Sigmoid colon (tissue), 7 donors: ENCODE results near the gene SPOCK1. TPM values are rescaled to one million over a fixed set of nuclear protein-coding genes. Genes with fewer than 3 reads are reported as not detected.
A peak's percentile ranks its signal among the peaks of the same experiment; 100 is the strongest.
"Not testable (repeated sequence)": the region's sequence is repeated elsewhere in the genome, so short reads cannot be mapped to it uniquely, and the experiment has no call there.

Source experiments
- DNase-seq: peaks from one replicate; pipeline ENCODE4 v3.0.0-alpha.2; 2019
- H3K27ac ChIP-seq, 4 donors: fragments of 200-600 bp; sonication (generic); one replicate each; pipeline ENCODE4 v1.5.1; 2016 to 2019; ENCODE audit warnings: mild to moderate bottlenecking in 1 of 4
- H3K27me3 ChIP-seq, 3 donors: fragments of 200-600 bp; sonication (generic); one replicate each; pipeline ENCODE4 v1.5.1; 2019; ENCODE audit warnings: mild to moderate bottlenecking in 1 of 3
- H3K36me3 ChIP-seq, 4 donors: fragments of 200-600 bp; sonication (generic); one replicate each; pipeline ENCODE4 v1.5.1; 2016 to 2019
- H3K4me1 ChIP-seq, 4 donors: fragments of 200-600 bp; sonication (generic); one replicate each; pipeline ENCODE4 v1.5.1; 2017 to 2019
- H3K4me3 ChIP-seq, 4 donors: fragments of 200-600 bp; sonication (generic); one replicate each; pipeline ENCODE4 v1.5.1; 2017 to 2019; ENCODE audit warnings: mild to moderate bottlenecking in 2 of 4, moderate library complexity in 1 of 4
- H3K9me3 ChIP-seq, 4 donors: fragments of 200-600 bp in 3 of 4; sonication (generic) in 3 of 4; one replicate each; pipeline versions ENCODE4 v1.5.1 to v1.6.1; 2013 to 2019
- EP300 ChIP-seq, 4 donors: sonication (generic); formaldehyde crosslinking; IDR thresholded peaks; one replicate each; pipeline ENCODE4 v1.6.1; 2017; ENCODE audit warnings: antibody characterized with exemption in 4 of 4
- POLR2A ChIP-seq, 2 donors: fragments of 450-650 bp; IDR thresholded peaks; one replicate each; pipeline ENCODE4 v1.6.1; 2016; ENCODE audit warnings: antibody characterized with exemption in 2 of 2, mild to moderate bottlenecking in 2 of 2, moderate library complexity in 2 of 2
- POLR2AphosphoS5 ChIP-seq, 4 donors: sonication (generic); formaldehyde crosslinking; IDR thresholded peaks; one replicate each; pipeline ENCODE4 v1.6.1; 2017; ENCODE audit warnings: antibody characterized with exemption in 4 of 4
- WGBS, 2 donors: extraction: QIAGEN DNeasy Blood & Tissue Kit; methylation state at CpG; one replicate each; pipeline ENCODE4 v1.1.7; 2013; 5-methylcytosine and 5-hydroxymethylcytosine counted together
- intact Hi-C: fragments of 100-400 bp; cut with DNase I; formaldehyde crosslinking; loops from one replicate; pipeline ENCODE4 v1.15.1; 2023
- polyA plus RNA-seq, 3 donors: library from polyadenylated mRNA; stranded (reverse); fragments of 200-250 nt; gene quantifications; one replicate each; pipeline ENCODE4 v1.2.3, GENCODE V29; 2013
- total RNA-seq, 4 donors: library from RNA; depleted of rRNA; stranded (reverse); fragments of >200 nt; gene quantifications; one replicate each; pipeline ENCODE4 v1.1.0, GENCODE V29; 2016
- TF ChIP-seq, protein P1 (sequence below), 4 experiments: fragments of 450-650 bp in 3 of 4; fragments of 200-600 bp in 1 of 4; IDR thresholded peaks; one replicate each; pipeline ENCODE4 v1.5.1; 2016 to 2019; ENCODE audit warnings: antibody characterized with exemption in 4 of 4, mild to moderate bottlenecking in 3 of 4, moderate library complexity in 2 of 4
- donor health status: healthy with polysubstance abuse.
- donor health status: Bipolar disorder and iron deficiency.
- donor health status: healthy.

The SPOCK1 gene
- total and polyA plus RNA-seq, 7 donors, result 2.4 to 104 (median 33.4) TPM

DNA sequence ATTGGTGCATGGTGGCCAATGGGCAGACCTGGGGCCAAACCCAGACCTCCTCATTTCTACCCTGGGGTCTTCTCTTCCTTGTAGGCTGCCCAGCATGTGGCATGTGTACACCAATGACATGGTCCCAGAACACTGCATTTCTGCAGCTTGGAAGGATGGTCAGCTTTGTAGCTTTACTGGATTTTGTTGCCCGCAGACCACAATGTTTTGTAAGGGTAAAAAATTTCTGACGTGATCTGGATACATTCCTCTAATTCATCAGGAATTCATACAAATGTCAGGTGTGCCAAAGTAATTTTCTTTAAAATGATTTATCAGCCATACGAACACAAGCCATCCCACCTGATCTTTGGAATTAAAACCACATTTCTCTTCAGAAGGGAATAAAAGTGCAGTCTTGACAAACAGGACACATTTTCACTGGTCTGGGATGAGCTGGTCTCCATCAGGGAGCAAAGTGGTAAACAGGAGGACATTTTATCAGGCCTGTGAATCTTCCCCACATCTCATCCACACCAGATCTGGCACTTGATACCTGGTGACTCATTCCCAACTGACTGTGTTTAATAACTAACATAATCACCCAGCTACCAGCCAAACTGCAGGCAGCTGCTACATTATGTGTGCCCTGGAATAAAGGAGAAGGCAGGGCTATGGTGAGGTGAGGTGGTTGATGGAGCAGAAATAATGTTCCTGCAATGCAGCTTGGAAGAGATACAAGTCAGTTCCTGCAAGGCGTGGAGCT is 103.9 kb downstream of the SPOCK1 start:
- H3K36me3 ChIP-seq, result no peaks in the 10 kb centered on the region
- 81 to 85% methylated on average over 4 of the region's 4 CpGs for WGBS, 2 donors
- peak overlapping the region in 3 of 4 donors; percentile 59 to 73 (median 71) for H3K27ac ChIP-seq

DNA sequence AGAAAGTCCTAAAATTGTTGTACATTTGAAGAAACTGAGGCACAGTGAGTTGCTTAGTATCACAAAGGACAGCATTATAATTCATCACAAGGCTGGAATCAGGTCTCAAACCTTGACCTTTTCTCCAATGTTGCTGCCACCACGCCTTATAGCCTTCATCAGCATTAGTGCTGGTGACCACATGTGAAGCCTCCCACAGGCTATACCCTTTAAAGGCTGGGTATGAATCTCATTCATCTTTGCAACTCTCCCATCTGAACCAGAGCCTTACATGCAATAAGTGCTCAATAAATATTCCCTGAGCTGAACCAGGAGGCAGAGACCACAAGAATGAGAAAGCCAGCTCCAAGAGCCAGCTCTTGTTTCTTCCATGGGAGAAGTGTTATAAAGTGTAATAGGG is 104.7 kb downstream of the SPOCK1 start:
- Histone ChIP-seq H3K9me3 (no peaks in the 10 kb centered on the region), H3K36me3 (no peaks in the 10 kb centered on the region), H3K27me3 (no peaks in the 10 kb centered on the region), H3K4me3 (no peak overlapping the region), H3K27ac (peak overlapping the region in 3 of 4 donors; percentile 59 to 73 (median 71)), H3K4me1 (peaks cover 0 to 76% (median 47%) of the 10 kb centered on the region in 4 donors)
- 53 to 85% methylated on average over 1 of the region's 1 CpG for WGBS, 2 donors
- peak in 1 of 4 donors; percentile 14 for TF ChIP-seq POLR2AphosphoS5 (IDR thresholded peaks at IDR 0.05)
- TF ChIP-seq, protein P1, sequence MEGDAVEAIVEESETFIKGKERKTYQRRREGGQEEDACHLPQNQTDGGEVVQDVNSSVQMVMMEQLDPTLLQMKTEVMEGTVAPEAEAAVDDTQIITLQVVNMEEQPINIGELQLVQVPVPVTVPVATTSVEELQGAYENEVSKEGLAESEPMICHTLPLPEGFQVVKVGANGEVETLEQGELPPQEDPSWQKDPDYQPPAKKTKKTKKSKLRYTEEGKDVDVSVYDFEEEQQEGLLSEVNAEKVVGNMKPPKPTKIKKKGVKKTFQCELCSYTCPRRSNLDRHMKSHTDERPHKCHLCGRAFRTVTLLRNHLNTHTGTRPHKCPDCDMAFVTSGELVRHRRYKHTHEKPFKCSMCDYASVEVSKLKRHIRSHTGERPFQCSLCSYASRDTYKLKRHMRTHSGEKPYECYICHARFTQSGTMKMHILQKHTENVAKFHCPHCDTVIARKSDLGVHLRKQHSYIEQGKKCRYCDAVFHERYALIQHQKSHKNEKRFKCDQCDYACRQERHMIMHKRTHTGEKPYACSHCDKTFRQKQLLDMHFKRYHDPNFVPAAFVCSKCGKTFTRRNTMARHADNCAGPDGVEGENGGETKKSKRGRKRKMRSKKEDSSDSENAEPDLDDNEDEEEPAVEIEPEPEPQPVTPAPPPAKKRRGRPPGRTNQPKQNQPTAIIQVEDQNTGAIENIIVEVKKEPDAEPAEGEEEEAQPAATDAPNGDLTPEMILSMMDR (IDR thresholded peaks at IDR 0.05), result no peak
- TF ChIP-seq EP300 (IDR thresholded peaks at IDR 0.05), result no peak
- TF ChIP-seq POLR2A (IDR thresholded peaks at IDR 0.05), result no peak
- no peak for DNase-seq
- intact Hi-C loops, result no loop called here

More for the DNA sequence above, 103.9 kb downstream of the SPOCK1 start:
- peak; percentile 75 for DNase-seq
- H3K9me3 ChIP-seq, result no peaks in the 10 kb centered on the region
- intact Hi-C loops, result no loop called here
- TF ChIP-seq EP300 (IDR thresholded peaks at IDR 0.05) (peak in 3 of 4 donors; percentile 56 to 87 (median 83)), POLR2A (IDR thresholded peaks at IDR 0.05) (no peak), POLR2AphosphoS5 (IDR thresholded peaks at IDR 0.05) (peak; percentile 73 to 96 (median 91))
- TF ChIP-seq, protein P1 (IDR thresholded peaks at IDR 0.05), result no peak
- peaks cover 0 to 69% (median 39%) of the 10 kb centered on the region in 4 donors for H3K4me1 ChIP-seq
- H3K4me3 ChIP-seq, result no peak overlapping the region
- no peaks in the 10 kb centered on the region for H3K27me3 ChIP-seq

DNA sequence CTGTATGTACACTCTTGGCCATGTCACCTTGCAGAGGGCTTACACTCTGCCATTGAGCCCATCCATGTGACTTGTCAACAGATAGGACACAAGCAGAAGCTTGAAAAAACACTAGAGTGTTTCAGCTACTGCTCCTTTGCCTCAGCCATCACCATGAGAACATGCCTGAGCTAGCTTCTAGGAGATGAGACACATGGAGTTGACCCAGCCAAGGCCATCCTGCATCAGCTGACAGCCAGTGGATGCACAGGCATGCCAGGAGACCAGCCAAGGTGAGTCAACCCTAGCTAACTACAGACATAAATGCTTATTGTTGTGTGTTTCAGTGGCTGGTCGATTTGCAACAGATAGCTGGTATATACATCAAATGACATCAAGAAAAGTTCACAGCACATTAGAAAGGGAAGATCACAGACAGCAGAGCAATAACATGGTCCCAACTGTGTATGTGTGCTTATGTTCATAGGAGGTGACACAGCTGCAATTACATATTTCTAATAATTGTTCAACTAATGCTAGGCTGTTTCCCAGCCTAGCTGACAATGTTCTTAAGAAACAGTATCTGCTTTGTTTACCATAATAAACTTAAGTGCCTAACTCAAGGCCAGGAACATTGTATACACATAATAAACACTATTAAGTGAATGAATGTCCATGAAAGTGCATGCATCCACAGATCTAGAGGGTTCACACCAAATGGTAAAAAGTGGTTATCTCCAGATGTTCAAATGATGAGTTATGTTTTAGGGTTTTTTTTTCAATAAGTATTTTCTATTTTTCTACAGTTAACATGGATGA is 105.7 kb downstream of the SPOCK1 start:
- no peaks in the 10 kb centered on the region for H3K27me3 ChIP-seq
- H3K9me3 ChIP-seq, result no peaks in the 10 kb centered on the region
- H3K4me3 ChIP-seq, result no peak overlapping the region
- no peaks in the 10 kb centered on the region for H3K36me3 ChIP-seq
- intact Hi-C loops, result no loop called here
- TF ChIP-seq POLR2A (IDR thresholded peaks at IDR 0.05) (no peak), EP300 (IDR thresholded peaks at IDR 0.05) (peak in 1 of 4 donors; percentile 14), POLR2AphosphoS5 (IDR thresholded peaks at IDR 0.05) (peak in 2 of 4 donors; percentile 58 to 68)
- TF ChIP-seq, protein P1 (IDR thresholded peaks at IDR 0.05), result no peak
- peaks cover 0 to 84% (median 55%) of the 10 kb centered on the region in 4 donors for H3K4me1 ChIP-seq
- peak overlapping the region in 3 of 4 donors; percentile 32 to 73 (median 71) for H3K27ac ChIP-seq
- 45 to 85% methylated on average over 1 of the region's 1 CpG for WGBS, 2 donors
- no peak for DNase-seq

DNA sequence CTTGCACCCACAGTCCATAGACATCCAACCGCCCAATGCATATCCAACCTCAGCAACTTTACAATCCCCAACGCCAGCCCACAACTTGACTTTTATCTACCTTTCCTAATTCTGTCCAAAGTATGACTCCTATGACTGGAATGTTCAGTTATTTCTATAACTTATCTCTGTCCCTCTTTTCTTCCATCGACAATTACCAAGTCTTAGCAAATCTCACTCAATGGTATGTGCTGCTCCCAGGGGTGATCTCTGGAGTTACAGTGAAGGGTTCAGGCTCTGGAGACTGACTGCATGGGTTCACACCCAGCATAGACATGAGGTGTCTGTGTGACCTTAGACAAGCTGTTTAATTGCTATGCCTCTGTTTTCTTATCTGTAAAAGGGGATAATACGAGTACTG is 106.9 kb downstream of the SPOCK1 start:
- no peaks in the 10 kb centered on the region for H3K9me3 ChIP-seq
- H3K36me3 ChIP-seq, result no peaks in the 10 kb centered on the region
- WGBS, 2 donors, result 75 to 87% methylated on average over 4 of the region's 4 CpGs
- intact Hi-C loops, result no loop called here
- DNase-seq, result no peak
- H3K4me1 ChIP-seq, result peaks cover 0 to 84% (median 58%) of the 10 kb centered on the region in 4 donors
- no peaks in the 10 kb centered on the region for H3K27me3 ChIP-seq
- H3K4me3 ChIP-seq, result no peak overlapping the region
- H3K27ac ChIP-seq, result no peak overlapping the region
- TF ChIP-seq EP300 (IDR thresholded peaks at IDR 0.05) (no peak), POLR2A (IDR thresholded peaks at IDR 0.05) (no peak), POLR2AphosphoS5 (IDR thresholded peaks at IDR 0.05) (no peak)
- TF ChIP-seq, protein P1 (IDR thresholded peaks at IDR 0.05), result no peak

DNA sequence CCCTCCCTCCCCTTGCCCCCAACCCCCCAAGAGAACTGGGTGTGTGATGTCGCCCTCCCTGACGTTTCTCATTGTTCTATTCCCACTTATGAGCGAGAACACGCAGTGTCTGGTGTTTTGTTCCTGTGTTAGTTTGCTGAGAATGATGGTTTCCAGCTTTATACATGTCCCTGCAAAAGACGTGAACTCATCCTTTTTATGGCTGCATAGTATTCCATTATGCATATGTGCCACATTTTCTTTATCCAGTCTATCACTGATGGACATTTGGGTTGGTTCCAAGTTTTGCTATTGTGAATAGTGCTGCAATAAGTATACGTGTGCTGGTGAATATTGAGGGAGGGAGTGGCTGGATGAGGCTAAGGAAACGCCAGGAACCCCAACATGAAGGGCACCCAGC is 108.1 kb downstream of the SPOCK1 start:
- 84 to 88% methylated on average over 7 of the region's 7 CpGs for WGBS, 2 donors
- DNase-seq, intact Hi-C loops, H3K9me3 ChIP-seq, H3K36me3 ChIP-seq, H3K4me3 ChIP-seq, H3K27me3 ChIP-seq, H3K27ac ChIP-seq: not testable (repeated sequence)
- H3K4me1 ChIP-seq, result peaks cover 0 to 75% (median 55%) of the 10 kb centered on the region in 4 donors
